GM19239 (cell line): ENCODE data around the gene TTLL5.
"Not testable (repeated sequence)": the region's sequence is repeated elsewhere in the genome, so short reads cannot be mapped to it uniquely, and the experiment has no call there.

Experiments
- DNase-seq: peaks from one replicate; pipeline ENCODE4 v3.0.0; 2011; ENCODE audit warnings: low spot score; ENCODE audit not compliant: insufficient read length
- FAIRE-seq: peaks from 2 replicates; lab custom pipeline; 2011; peaks lifted over from hg19 to GRCh38; lab: Jason Lieb, UNC

TTLL5 gene

GRCh38 chr14:75825147-75825592 lies 164.1 kb downstream of the TTLL5 start:
- FAIRE-seq: no peak

GRCh38 chr14:75826599-75826998 lies 165.6 kb downstream of the TTLL5 start:
- no peak for DNase-seq

More at GRCh38 chr14:75825147-75825592, 164.1 kb downstream of the TTLL5 start:
- DNase-seq: no peak

GRCh38 chr14:75827331-75827730 lies 166.3 kb downstream of the TTLL5 start:
- no peak for FAIRE-seq
- DNase-seq: no peak

More at GRCh38 chr14:75826599-75826998, 165.6 kb downstream of the TTLL5 start:
- FAIRE-seq: no peak

GRCh38 chr14:75829316-75829715 lies 168.3 kb downstream of the TTLL5 start:
- DNase-seq (no peak), FAIRE-seq (no peak)

GRCh38 chr14:75831455-75831854 lies 170.4 kb downstream of the TTLL5 start:
- DNase-seq: no peak
- no peak for FAIRE-seq

GRCh38 chr14:75831952-75832351 lies 170.9 kb downstream of the TTLL5 start:
- FAIRE-seq (no peak), DNase-seq (no peak)

- FAIRE-seq (no peak), DNase-seq (no peak)
These were observed 171.7 kb downstream of the TTLL5 start for GRCh38 chr14:75832621-75833297.

GRCh38 chr14:75833326-75834020 lies 172.4 kb downstream of the TTLL5 start:
- DNase-seq (no peak), FAIRE-seq (no peak)

- FAIRE-seq: no peak
- no peak for DNase-seq
These were observed 174.2 kb downstream of the TTLL5 start for GRCh38 chr14:75835156-75835725.

- FAIRE-seq: no peak
- DNase-seq: no peak
These were observed 174.7 kb downstream of the TTLL5 start for GRCh38 chr14:75835737-75836136.

- DNase-seq (no peak), FAIRE-seq (no peak)
These were observed 176.2 kb downstream of the TTLL5 start for GRCh38 chr14:75837151-75837787.

GRCh38 chr14:75840911-75841310 lies 179.9 kb downstream of the TTLL5 start:
- DNase-seq (no peak), FAIRE-seq (no peak)

GRCh38 chr14:75842551-75842950 lies 181.5 kb downstream of the TTLL5 start:
- FAIRE-seq: no peak
- DNase-seq: no peak

- no peak for DNase-seq
- no peak for FAIRE-seq
These were observed 183.4 kb downstream of the TTLL5 start for GRCh38 chr14:75844486-75844885.

GRCh38 chr14:75845136-75845804 lies 184.2 kb downstream of the TTLL5 start:
- no peak for FAIRE-seq
- DNase-seq: no peak

GRCh38 chr14:75846694-75847093 lies 185.6 kb downstream of the TTLL5 start:
- FAIRE-seq: not testable (repeated sequence)

GRCh38 chr14:75847584-75847983 lies 186.5 kb downstream of the TTLL5 start:
- DNase-seq: no peak
- no peak for FAIRE-seq

More at GRCh38 chr14:75846694-75847093, 185.6 kb downstream of the TTLL5 start:
- not testable (repeated sequence) for DNase-seq

- DNase-seq (no peak), FAIRE-seq (no peak)
These were observed 187.3 kb downstream of the TTLL5 start for GRCh38 chr14:75848167-75848913.

GRCh38 chr14:75849300-75849895 lies 188.4 kb downstream of the TTLL5 start:
- DNase-seq (no peak), FAIRE-seq (no peak)
